ENCODE data around the gene NT5DC2. TPM values are rescaled to one million over a fixed set of nuclear protein-coding genes. Genes with fewer than 3 reads are reported as not detected.

Gene NT5DC2
- total RNA-seq, 1 donor from 2014 or later: 189 TPM

GRCh38 chr3:52503788-52504424 lies 29.8 kb downstream of the NT5DC2 start:
- H3K36me3 ChIP-seq (ENCODE audit: insufficient read depth, low read length): no peaks in the 10 kb centered on the region
- no peak overlapping the region for H3K27ac Mint-ChIP-seq (ENCODE audit: unreplicated experiment)
- H3K36me3 Mint-ChIP-seq (ENCODE audit: low read depth, unreplicated experiment): no peaks in the 10 kb centered on the region
- H3K4me3 Mint-ChIP-seq (ENCODE audit: unreplicated experiment): no peak overlapping the region
- H3K4me2 ChIP-seq (ENCODE audit: low read length): no peak overlapping the region
- no peaks in the 10 kb centered on the region for H3K79me2 ChIP-seq (ENCODE audit: insufficient read depth, low read length)
- H2AFZ ChIP-seq (ENCODE audit: low read depth, low read length): no peak overlapping the region
- no peak overlapping the region for H3K9ac ChIP-seq (ENCODE audit: low read length)
- peaks cover 6% of the 10 kb centered on the region for H3K4me1 ChIP-seq (ENCODE audit: insufficient read depth, low read length)
- FAIRE-seq (no peak), DNase-seq (ENCODE audit: low read depth) (no peak)
- no peak overlapping the region for H3K4me3 ChIP-seq (ENCODE audit: insufficient read depth, low read depth, low read length)
- no peaks in the 10 kb centered on the region for H3K9me3 Mint-ChIP-seq (ENCODE audit: unreplicated experiment)
- H4K20me1 ChIP-seq (ENCODE audit: insufficient read depth, low read length): no peaks in the 10 kb centered on the region
- no peaks in the 10 kb centered on the region for H3K27me3 ChIP-seq (ENCODE audit: insufficient read depth, low read length)
- H3K4me1 Mint-ChIP-seq (ENCODE audit: low read depth, unreplicated experiment): peaks cover 4% of the 10 kb centered on the region
- peaks cover 21% of the 10 kb centered on the region for H3K27me3 Mint-ChIP-seq (ENCODE audit: low read depth, unreplicated experiment)
- no peaks in the 10 kb centered on the region for H3K9me3 ChIP-seq (ENCODE audit: insufficient read depth, low read depth, low read length)
- TF ChIP-seq CTCF (IDR thresholded peaks at IDR 0.05; ENCODE audit: insufficient read depth, low read depth, low read length): no peak
- TF ChIP-seq EZH2 (IDR thresholded peaks at IDR 0.05; ENCODE audit: insufficient read depth, low read length): no peak
- H3K27ac ChIP-seq (ENCODE audit: low read depth, low read length): no peak overlapping the region

- Mint-ChIP-seq H3K4me3 (ENCODE audit: unreplicated experiment) (no peak overlapping the region), H3K9me3 (ENCODE audit: unreplicated experiment) (no peaks in the 10 kb centered on the region), H3K27me3 (ENCODE audit: low read depth, unreplicated experiment) (peaks cover 18% of the 10 kb centered on the region), H3K27ac (ENCODE audit: unreplicated experiment) (no peak overlapping the region), H3K36me3 (ENCODE audit: low read depth, unreplicated experiment) (no peaks in the 10 kb centered on the region), H3K4me1 (ENCODE audit: low read depth, unreplicated experiment) (peaks cover 4% of the 10 kb centered on the region)
- H2AFZ ChIP-seq (ENCODE audit: low read depth, low read length): no peak overlapping the region
- H3K4me1 ChIP-seq (ENCODE audit: insufficient read depth, low read length): peaks cover 16% of the 10 kb centered on the region
- no peak overlapping the region for H3K9ac ChIP-seq (ENCODE audit: low read length)
- FAIRE-seq (no peak), DNase-seq (ENCODE audit: low read depth) (no peak)
- no peak for TF ChIP-seq CTCF (IDR thresholded peaks at IDR 0.05; ENCODE audit: insufficient read depth, low read depth, low read length)
- TF ChIP-seq EZH2 (IDR thresholded peaks at IDR 0.05; ENCODE audit: insufficient read depth, low read length): no peak
- H3K9me3 ChIP-seq (ENCODE audit: insufficient read depth, low read depth, low read length): no peaks in the 10 kb centered on the region
- no peak overlapping the region for H3K4me2 ChIP-seq (ENCODE audit: low read length)
- H3K27ac ChIP-seq (ENCODE audit: low read depth, low read length): no peak overlapping the region
- no peaks in the 10 kb centered on the region for H3K36me3 ChIP-seq (ENCODE audit: insufficient read depth, low read length)
- H3K79me2 ChIP-seq (ENCODE audit: insufficient read depth, low read length): no peaks in the 10 kb centered on the region
- H3K4me3 ChIP-seq (ENCODE audit: insufficient read depth, low read depth, low read length): no peak overlapping the region
- H3K27me3 ChIP-seq (ENCODE audit: insufficient read depth, low read length): no peaks in the 10 kb centered on the region
- no peaks in the 10 kb centered on the region for H4K20me1 ChIP-seq (ENCODE audit: insufficient read depth, low read length)
Measured at GRCh38 chr3:52502808-52503350, 30.8 kb downstream of the NT5DC2 start.

DNA sequence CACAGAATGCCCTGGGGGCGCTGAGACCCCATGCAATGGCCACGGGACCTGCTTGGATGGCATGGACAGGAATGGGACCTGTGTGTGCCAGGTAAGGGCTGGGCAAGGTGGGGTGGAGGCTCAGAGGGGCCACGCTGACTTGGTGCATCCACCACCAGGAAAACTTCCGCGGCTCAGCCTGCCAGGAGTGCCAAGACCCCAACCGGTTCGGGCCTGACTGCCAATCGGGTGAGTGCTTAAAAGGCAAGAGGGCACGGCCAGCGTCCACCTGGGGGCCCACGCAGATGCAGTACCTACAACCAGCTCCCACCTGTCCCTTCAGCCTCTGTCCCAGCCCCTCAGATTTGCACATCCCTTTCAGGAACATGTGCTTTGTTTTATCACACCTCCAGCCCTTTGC lies 31.7 kb downstream of the NT5DC2 start:
- Histone ChIP-seq H3K4me1 (ENCODE audit: insufficient read depth, low read length) (peaks cover 14% of the 10 kb centered on the region), H3K79me2 (ENCODE audit: insufficient read depth, low read length) (no peaks in the 10 kb centered on the region), H3K27ac (ENCODE audit: low read depth, low read length) (no peak overlapping the region), H3K9ac (ENCODE audit: low read length) (no peak overlapping the region), H3K9me3 (ENCODE audit: insufficient read depth, low read depth, low read length) (no peaks in the 10 kb centered on the region), H4K20me1 (ENCODE audit: insufficient read depth, low read length) (no peaks in the 10 kb centered on the region), H2AFZ (ENCODE audit: low read depth, low read length) (no peak overlapping the region), H3K36me3 (ENCODE audit: insufficient read depth, low read length) (no peaks in the 10 kb centered on the region), H3K27me3 (ENCODE audit: insufficient read depth, low read length) (no peaks in the 10 kb centered on the region), H3K4me3 (ENCODE audit: insufficient read depth, low read depth, low read length) (no peak overlapping the region), H3K4me2 (ENCODE audit: low read length) (no peak overlapping the region)
- no peaks in the 10 kb centered on the region for H3K4me1 Mint-ChIP-seq (ENCODE audit: low read depth, unreplicated experiment)
- H3K36me3 Mint-ChIP-seq (ENCODE audit: low read depth, unreplicated experiment): no peaks in the 10 kb centered on the region
- H3K9me3 Mint-ChIP-seq (ENCODE audit: unreplicated experiment): no peaks in the 10 kb centered on the region
- H3K27me3 Mint-ChIP-seq (ENCODE audit: low read depth, unreplicated experiment): peaks cover 14% of the 10 kb centered on the region
- no peak overlapping the region for H3K27ac Mint-ChIP-seq (ENCODE audit: unreplicated experiment)
- H3K4me3 Mint-ChIP-seq (ENCODE audit: unreplicated experiment): no peak overlapping the region
- DNase-seq (ENCODE audit: low read depth) (no peak), FAIRE-seq (no peak)
- TF ChIP-seq CTCF (IDR thresholded peaks at IDR 0.05; ENCODE audit: insufficient read depth, low read depth, low read length) (no peak), EZH2 (IDR thresholded peaks at IDR 0.05; ENCODE audit: insufficient read depth, low read length) (no peak)

Data from astrocyte (in vitro differentiated cells and primary cell).